GM18526 (cell line): Measurements from ENCODE around the gene TNFSF8.

Source experiments
- POLR2A ChIP-seq: IDR thresholded peaks from 3 replicates; pipeline ENCODE4 v1.6.1; 2011; ENCODE audit not compliant: insufficient read length; ENCODE audit errors: extremely low read depth

Gene TNFSF8

DNA sequence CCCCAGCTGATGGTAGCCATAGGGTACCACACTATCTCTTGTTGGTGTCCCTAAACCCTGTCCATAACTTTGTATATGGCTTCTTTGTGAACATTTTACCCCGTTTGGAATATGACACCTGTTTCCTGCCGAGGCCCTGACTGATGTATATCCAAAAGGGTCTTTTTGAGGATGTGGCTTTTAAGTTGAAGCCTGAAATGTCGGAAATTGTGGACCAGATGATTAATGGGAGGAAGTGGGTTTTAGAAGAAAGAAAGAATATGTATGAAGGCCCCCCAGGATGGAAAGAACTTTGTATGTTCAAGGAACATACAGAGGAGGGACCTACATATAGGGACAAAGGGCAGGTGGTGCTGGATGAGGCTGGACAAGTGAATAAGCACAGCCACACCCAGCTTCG is 16.7 kb upstream of the TNFSF8 start:
- no peak for TF ChIP-seq POLR2A

DNA sequence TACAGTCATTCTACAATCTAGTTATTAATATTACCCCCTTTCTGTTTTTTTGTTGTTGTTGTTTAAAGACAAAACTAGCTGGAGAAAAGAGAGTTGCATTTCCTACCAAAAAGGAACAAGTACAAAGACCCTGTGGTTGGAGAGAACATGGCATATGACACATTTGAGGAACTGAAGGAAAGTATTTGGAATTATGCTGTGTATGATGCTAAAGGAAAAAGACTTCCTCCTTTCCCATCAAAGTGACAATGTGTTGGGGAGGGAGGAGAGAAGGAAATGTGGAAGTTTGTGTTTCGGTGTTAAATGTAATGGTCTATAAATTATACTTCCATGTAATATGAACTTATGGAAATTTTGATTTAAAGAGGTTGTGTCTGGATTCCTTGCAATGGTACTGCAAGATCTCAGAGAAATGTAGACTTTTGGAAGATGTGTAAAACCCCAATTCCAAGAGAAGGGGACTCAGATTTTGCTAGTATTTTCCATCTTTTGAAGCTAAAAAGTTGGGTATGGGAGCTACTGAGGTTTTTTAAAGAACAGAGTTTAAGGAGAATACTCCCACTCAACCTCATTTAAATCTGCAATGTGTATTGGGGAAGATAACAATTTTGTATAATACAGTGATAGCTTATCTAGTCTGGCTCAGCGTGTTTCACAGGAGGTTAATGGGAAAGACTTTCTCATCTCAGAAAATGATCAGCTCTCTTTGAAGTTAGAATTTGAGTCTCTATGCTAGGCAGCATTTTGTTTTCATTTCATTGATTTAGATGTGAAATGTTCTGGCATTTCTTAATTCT is 15.4 kb upstream of the TNFSF8 start:
- no peak for TF ChIP-seq POLR2A

DNA sequence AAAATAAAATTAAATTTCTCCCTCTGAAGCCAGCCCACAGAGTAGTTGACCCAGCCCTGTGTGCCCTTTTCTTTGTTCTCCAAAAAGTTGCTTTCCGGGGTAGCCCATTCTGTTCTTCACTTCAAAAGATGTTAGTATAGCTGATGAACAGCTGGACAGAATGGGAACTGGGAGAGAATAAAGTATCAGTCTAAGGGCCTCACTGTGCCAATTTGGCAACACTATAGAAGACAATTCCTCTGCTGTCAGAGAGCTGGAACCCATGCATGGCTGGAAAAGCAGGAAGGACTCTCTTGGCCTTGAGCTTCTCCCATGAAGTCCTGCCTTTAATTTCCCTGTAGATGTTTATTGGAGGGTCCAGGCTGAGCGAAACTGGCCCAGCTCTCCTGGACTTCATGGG is 11.0 kb upstream of the TNFSF8 start:
- TF ChIP-seq POLR2A, result no peak

DNA sequence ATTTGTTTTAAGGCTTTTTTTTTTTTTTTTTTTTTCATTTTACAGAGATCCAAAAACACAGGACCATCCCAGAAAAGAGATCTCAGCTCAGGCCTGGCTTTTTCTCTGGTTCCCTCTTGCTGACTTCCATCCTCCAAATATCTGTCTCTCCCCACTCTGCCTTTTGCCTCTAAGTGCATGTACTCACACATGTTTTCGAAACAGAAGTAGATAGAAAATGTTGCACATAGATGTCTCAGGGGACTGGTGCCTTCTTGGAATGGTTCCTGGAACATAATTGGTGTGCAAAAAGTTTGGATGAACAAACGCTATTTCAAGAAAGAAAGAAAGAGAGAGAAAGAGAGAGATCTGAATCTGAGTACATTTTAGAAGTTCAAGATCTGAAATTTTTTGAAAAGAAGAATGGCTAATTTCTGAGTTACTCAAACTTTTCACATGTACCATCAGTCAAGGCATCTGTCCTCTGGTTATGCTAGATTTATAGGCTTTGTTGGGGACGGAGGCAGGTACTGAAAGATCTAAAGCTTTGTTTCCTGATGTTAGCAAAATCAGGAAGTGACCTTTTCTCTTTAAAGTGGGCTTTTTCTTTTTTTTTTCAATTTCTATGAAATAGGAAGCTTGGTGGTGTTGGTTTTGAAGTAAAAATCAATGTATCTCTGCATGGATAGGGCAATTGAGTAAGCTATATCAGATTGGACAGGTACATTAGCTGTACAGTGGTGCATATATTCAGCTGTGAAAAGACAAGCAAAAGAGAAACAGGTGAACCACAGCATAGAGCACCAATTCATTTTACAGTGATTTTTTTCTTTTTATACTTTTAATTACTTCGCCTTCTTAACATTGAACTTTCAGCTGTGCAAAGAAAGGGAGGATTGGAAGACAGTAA is 8.5 kb upstream of the TNFSF8 start:
- no peak for TF ChIP-seq POLR2A

DNA sequence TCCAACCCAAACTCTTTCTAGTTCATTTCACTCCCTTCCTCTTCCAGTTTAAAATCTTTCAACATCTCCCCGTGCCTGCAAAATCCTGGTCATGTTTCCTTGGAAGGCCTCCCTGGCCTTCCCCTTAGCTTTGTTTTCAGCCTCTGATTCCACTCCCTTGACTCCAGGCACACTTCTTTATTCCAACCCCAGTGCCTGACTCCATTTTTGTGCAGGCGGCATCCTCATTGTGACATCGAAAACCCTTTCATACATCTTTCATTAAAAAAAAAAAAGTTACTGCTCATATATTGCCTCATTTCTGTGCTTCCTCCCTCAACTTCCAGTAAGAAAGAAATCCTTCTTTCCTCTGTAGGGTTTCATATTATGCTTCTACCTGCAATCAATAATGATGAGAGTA is 7.1 kb upstream of the TNFSF8 start:
- TF ChIP-seq POLR2A, result no peak

- no peak for TF ChIP-seq POLR2A
Observed at GRCh38 chr9:114936581-114936980, 6.2 kb upstream of the TNFSF8 start.

- TF ChIP-seq POLR2A, result no peak
Observed at GRCh38 chr9:114935119-114935518, 4.7 kb upstream of the TNFSF8 start.

- TF ChIP-seq POLR2A, result no peak
Observed at GRCh38 chr9:114932502-114932901, 2.1 kb upstream of the TNFSF8 start.

- TF ChIP-seq POLR2A, result no peak
Observed at GRCh38 chr9:114931407-114931806, 1.0 kb upstream of the TNFSF8 start.

- no peak for TF ChIP-seq POLR2A
Observed at GRCh38 chr9:114929201-114929600, 1.2 kb downstream of the TNFSF8 start.

GRCh38 chr9:114928671-114929070 is 1.7 kb downstream of the TNFSF8 start:
- TF ChIP-seq POLR2A, result no peak

GRCh38 chr9:114928136-114928535 is 2.3 kb downstream of the TNFSF8 start:
- no peak for TF ChIP-seq POLR2A

- TF ChIP-seq POLR2A, result no peak
Observed at GRCh38 chr9:114925672-114926071, 4.7 kb downstream of the TNFSF8 start.

DNA sequence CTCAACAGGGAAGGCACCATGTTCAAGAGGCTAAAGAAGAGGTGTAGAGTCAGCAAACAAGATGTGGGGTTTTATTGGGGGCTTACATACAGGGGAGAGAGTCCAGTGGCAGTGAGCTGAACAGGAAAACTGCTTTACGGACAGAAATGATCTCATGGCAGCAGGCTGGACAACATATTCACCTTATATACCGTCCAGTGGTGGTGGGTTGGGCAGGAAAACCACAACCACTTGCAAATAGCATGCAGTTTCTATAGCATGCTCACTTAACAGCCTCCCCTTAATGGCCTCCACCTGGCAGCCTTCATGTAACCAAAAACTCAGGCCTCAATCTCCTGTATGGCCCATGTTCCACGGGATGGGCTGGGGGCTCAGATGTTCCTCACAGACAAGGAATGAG is 5.4 kb downstream of the TNFSF8 start:
- no peak for TF ChIP-seq POLR2A

DNA sequence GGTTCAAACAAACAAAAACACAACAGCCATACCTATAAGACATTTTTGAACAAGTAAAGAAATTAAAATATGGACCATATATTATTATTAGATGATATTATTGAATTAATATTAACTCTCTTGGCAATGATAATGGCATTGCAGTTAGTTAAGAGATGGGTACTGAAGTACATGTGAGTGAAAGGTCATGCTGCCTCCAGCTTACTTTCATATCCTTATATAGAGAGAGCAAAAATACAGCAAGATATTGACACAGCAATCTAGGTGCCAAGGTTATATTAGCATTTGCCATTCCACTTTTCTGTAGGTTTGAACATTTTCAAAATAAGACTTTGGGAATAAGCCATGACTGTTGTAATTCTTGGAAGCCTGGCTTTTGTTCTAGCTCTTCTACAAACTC is 6.1 kb downstream of the TNFSF8 start:
- no peak for TF ChIP-seq POLR2A

- no peak for TF ChIP-seq POLR2A
Observed at GRCh38 chr9:114923918-114924317, 6.5 kb downstream of the TNFSF8 start.
